GM12801 (cell line): Measurements from ENCODE around the gene EIF4H.

ENCODE experiments used
- TF ChIP-seq, protein P1 (sequence below): IDR thresholded peaks from one replicate; pipeline ENCODE4 v1.5.1; 2011; ENCODE audit warnings: control low read depth; ENCODE audit not compliant: insufficient read length; ENCODE audit errors: extremely low read depth

Gene EIF4H

GRCh38 chr7:74212661-74213060, 38.5 kb downstream of the EIF4H start:
- TF ChIP-seq, protein P1, sequence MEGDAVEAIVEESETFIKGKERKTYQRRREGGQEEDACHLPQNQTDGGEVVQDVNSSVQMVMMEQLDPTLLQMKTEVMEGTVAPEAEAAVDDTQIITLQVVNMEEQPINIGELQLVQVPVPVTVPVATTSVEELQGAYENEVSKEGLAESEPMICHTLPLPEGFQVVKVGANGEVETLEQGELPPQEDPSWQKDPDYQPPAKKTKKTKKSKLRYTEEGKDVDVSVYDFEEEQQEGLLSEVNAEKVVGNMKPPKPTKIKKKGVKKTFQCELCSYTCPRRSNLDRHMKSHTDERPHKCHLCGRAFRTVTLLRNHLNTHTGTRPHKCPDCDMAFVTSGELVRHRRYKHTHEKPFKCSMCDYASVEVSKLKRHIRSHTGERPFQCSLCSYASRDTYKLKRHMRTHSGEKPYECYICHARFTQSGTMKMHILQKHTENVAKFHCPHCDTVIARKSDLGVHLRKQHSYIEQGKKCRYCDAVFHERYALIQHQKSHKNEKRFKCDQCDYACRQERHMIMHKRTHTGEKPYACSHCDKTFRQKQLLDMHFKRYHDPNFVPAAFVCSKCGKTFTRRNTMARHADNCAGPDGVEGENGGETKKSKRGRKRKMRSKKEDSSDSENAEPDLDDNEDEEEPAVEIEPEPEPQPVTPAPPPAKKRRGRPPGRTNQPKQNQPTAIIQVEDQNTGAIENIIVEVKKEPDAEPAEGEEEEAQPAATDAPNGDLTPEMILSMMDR = no peak

- TF ChIP-seq, protein P1 = no peak
Measured at GRCh38 chr7:74214816-74215630, 40.9 kb downstream of the EIF4H start.

DNA sequence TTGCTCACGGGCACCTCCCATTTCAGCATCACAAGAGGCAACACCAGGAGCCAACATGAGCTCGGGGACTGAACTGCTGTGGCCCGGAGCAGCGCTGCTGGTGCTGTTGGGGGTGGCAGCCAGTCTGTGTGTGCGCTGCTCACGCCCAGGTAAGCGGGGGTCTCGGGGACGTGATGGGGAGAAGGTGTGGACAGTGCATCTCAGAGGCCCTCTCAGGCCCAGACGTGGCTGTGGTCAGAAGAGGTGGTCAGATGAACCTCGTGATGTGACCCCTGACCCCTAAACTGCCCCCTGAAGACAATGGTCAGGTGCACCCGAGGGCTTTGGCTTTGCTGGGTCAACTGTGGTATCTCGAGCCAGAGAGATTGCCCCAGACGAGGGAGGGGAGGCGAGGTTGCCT, 41.8 kb downstream of the EIF4H start:
- TF ChIP-seq, protein P1 = no peak

GRCh38 chr7:74216361-74216761, 42.2 kb downstream of the EIF4H start:
- TF ChIP-seq, protein P1 = no peak

GRCh38 chr7:74217455-74218342, 43.5 kb downstream of the EIF4H start:
- TF ChIP-seq, protein P1 = no peak

GRCh38 chr7:74218343-74218698, 44.2 kb downstream of the EIF4H start:
- TF ChIP-seq, protein P1 = no peak

DNA sequence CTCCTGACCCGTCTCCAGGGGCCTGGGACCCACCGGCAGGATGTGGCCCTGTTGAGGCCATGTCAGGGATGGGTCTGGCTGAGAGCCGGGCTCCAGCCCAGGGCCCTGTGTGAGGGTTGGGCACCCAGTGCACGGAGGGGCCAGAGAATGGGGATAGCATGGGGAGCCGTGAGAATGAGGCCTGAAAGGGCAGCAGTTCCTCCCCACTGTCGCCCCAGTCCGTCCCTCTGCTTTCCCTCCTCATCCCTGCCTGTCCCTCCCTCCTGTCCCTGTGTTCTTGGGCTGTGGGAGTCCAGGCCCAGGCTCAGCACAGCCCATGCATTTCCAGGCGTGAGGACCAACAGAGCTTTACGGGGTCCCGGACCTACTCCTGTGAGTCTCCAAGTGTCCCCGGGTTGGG, 45.3 kb downstream of the EIF4H start:
- TF ChIP-seq, protein P1 = no peak
